RWPE1 (cell line): ENCODE measurements around the gene NLGN1.

Experiments used
- CTCF ChIA-PET: fragments of 350-600 bp; sonication (Branson Sonifier 250); formaldehyde crosslinking; extraction: SDS; loops from one replicate; lab custom pipeline; 2021; lab: Yijun Ruan, JAX
- POLR2A ChIA-PET: fragments of 400-600 bp; formaldehyde crosslinking; extraction: SDS; loops from one replicate; lab custom pipeline; 2020; ENCODE audit warnings: antibody characterized with exemption; ENCODE audit not compliant: low non-redundant PET; lab: Yijun Ruan, JAX
- DNase-seq: peaks from one replicate; pipeline ENCODE4 v3.0.0; 2012; ENCODE audit warnings: low spot score
- H3K27ac ChIP-seq: fragments of 450-650 bp; 2 replicates; pipeline ENCODE4 v1.5.1; 2017
- TF ChIP-seq, protein P1 (sequence below): fragments of 450-650 bp; conservative IDR thresholded peaks from 2 replicates; pipeline ENCODE4 v1.5.1; 2017; ENCODE audit warnings: low read depth, mild to moderate bottlenecking

The NLGN1 gene

DNA sequence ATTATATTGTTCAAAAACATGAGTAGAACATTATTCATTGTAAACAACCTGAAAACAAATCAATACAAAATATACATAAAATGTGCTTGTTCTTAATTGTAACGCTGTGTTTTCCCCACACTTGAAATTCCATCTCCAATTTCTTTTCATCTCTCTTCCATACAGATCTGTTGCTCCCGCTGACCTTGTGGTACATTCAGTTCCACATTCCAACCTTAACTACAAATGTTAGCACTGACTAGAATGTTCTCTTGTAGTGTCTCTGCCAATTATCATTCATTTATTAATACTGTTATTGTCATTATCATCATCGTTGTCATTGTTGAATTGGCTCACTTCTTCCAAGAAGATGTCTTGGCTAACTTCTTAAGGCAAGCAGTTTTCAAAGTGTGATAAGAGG, 65.7 kb downstream of the NLGN1 start:
- H3K27ac ChIP-seq = no peak overlapping the region
- TF ChIP-seq, protein P1, sequence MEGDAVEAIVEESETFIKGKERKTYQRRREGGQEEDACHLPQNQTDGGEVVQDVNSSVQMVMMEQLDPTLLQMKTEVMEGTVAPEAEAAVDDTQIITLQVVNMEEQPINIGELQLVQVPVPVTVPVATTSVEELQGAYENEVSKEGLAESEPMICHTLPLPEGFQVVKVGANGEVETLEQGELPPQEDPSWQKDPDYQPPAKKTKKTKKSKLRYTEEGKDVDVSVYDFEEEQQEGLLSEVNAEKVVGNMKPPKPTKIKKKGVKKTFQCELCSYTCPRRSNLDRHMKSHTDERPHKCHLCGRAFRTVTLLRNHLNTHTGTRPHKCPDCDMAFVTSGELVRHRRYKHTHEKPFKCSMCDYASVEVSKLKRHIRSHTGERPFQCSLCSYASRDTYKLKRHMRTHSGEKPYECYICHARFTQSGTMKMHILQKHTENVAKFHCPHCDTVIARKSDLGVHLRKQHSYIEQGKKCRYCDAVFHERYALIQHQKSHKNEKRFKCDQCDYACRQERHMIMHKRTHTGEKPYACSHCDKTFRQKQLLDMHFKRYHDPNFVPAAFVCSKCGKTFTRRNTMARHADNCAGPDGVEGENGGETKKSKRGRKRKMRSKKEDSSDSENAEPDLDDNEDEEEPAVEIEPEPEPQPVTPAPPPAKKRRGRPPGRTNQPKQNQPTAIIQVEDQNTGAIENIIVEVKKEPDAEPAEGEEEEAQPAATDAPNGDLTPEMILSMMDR = no peak
- CTCF ChIA-PET = no interaction called here
- POLR2A ChIA-PET = no interaction called here
- DNase-seq = no peak

DNA sequence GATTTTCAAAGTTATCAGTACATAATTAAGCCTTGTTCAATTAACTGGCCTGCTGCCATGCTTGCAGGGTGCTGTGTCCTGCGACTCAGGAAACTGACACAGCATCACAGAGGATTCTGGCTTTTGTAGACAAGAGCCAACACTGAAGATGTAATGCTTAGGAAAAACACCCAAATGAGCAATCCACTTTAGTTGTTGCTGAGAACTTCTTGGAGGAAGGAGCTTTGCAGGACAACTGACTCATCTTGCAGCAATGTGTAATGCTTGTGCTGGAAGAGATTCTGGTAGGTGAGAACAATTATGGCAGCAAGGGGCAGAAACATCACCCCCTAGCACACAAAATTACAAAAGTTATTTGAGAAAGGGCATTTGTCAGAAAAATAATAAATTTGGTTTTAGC, 67.6 kb downstream of the NLGN1 start:
- ChIA-PET CTCF (interaction anchor here (0.6 kb wide), 1 partner anchor 1210 kb away, joined by 3 read pairs; no protein-coding TSS in a partner anchor), POLR2A (no interaction called here)
- H3K27ac ChIP-seq = no peak overlapping the region
- DNase-seq = peak; percentile 3
- TF ChIP-seq, protein P1 = no peak

DNA sequence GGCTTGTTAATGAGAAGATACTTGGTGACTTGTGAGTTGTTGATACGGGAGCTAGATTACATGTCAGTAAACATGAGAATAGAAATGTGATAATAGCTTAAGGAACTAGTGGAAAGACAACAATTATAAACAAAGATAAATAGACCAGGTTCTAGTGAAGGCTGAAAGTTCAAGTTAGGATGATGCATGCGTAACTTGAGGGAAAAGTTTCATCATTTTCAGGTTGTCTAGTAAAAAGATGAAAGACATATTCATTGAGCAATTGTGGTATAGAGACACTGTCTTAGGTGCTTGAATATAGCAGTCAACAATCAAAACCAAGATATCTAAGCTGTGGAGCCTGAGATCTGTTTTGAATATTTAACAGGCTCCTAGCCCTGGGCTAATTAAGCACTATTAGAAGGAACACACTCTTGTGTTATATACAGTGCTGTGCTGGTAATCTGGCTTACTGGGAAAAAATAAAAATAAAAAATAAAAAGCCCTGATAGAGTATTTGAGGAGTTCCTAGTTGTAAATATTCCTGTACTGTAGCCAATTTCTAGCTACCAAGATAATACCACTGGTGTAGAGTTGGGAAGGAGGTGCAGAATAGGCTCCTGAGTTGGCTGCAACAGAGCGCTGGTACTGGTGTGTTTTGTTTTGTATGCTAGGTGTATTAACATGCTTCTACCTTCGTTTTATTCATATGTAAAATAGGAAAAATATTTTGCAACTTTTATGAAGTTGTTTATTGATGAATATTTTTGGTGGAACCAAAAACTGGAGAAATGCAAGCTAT, 68.5 kb downstream of the NLGN1 start:
- TF ChIP-seq, protein P1 = no peak
- no peak for DNase-seq
- no peak overlapping the region for H3K27ac ChIP-seq
- ChIA-PET POLR2A (no interaction called here), CTCF (interaction anchor here (0.6 kb wide), 1 partner anchor 1209 kb away, joined by 3 read pairs; no protein-coding TSS in a partner anchor)

DNA sequence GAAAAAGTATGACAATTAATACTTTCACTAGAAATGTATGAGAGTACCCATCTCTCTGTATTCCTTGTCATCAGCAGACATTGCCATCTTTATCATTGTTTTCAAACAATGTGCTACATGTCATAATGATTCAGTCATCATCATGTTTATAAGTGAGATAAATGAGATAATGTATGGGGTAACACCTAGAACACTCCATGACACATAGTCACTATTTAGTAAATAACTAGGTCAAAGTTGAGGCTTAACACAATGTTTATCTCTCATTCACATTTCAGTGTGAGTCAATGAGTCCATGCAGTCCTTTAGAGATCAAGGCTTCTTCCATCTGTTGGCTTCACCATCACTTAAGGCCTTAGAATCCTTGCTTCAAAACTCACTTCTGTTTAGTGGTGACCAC, 70.0 kb downstream of the NLGN1 start:
- no peak overlapping the region for H3K27ac ChIP-seq
- TF ChIP-seq, protein P1 = no peak
- peak; percentile 1 for DNase-seq
- ChIA-PET CTCF (no interaction called here), POLR2A (no interaction called here)

DNA sequence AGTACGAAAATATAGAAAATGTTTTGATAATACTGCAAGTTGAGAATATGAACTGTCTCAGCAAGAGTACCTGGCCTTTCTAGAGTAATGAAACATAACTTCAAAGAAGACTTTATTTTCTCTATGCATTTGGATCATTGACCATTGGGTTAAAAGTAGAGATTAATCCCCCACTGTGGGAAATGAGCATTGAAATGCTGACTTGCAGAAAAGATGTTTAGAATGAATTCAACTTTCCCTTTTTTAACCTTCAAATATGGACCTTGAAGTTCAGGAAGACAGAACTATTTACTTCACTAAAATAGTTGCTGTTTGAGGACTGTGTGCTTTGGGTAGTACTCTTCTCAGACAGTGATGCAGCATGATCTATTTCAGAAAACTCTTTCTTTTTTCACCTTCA, 75.7 kb downstream of the NLGN1 start:
- no peak for DNase-seq
- CTCF ChIA-PET = no interaction called here
- TF ChIP-seq, protein P1 = no peak
- H3K27ac ChIP-seq = no peak overlapping the region
- POLR2A ChIA-PET = no interaction called here

DNA sequence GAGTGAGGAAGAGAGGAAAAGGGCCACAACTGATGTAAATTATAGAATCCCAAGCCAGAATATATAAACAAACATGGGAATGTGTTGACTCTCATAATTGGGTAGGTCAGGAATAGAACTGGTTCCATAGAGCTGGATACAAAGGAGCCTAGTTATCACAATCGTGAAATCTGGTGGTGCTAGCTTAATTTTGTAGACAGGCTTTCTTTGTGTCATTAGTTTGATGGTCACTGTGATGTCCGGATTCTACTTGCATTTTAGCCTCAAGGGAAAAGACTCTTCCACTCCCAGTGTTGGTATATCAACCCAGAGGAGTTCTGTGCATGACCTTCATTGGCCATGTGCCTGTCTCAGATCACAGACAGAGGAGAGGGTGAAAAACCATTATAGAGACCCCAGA, 81.8 kb downstream of the NLGN1 start:
- H3K27ac ChIP-seq = no peak overlapping the region
- POLR2A ChIA-PET = no interaction called here
- no peak for DNase-seq
- CTCF ChIA-PET = interaction anchor here (0.8 kb wide), 1 partner anchor 68 kb away, joined by 3 read pairs; no protein-coding TSS in a partner anchor
- TF ChIP-seq, protein P1 = no peak
